SK-N-DZ (cell line): Measurements from ENCODE around the gene LYZL2.
A peak's percentile ranks its signal among the peaks of the same experiment; 100 is the strongest.
"Not testable (repeated sequence)": the region's sequence is repeated elsewhere in the genome, so short reads cannot be mapped to it uniquely, and the experiment has no call there.

ENCODE experiments used
- DNase-seq: peaks from one replicate; pipeline ENCODE4 v3.0.0-alpha.2; 2015; ENCODE audit warnings: low spot score

Gene LYZL2

DNA sequence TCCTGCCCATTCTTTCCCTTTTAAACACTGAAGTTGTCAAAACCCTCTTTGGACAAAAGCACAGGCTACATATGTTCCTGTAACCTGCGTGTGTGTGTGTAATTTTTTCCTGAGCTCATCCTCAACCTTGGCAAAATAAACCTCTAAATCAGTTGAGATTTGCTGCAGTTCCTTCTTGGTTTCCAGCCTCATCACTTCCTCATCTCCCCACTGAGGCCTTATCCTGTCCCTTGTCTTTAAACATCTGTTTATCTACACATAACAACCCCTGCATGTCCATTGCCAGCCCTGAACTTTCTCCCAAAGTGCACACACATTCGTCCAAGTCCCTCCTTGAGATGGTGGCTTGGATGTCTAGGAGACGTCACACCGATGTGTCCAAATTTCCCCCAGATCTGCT lies 35.5 kb downstream of the LYZL2 start:
- DNase-seq: no peak

GRCh38 chr10:30592770-30593169 lies 36.8 kb downstream of the LYZL2 start:
- DNase-seq: not testable (repeated sequence)

DNA sequence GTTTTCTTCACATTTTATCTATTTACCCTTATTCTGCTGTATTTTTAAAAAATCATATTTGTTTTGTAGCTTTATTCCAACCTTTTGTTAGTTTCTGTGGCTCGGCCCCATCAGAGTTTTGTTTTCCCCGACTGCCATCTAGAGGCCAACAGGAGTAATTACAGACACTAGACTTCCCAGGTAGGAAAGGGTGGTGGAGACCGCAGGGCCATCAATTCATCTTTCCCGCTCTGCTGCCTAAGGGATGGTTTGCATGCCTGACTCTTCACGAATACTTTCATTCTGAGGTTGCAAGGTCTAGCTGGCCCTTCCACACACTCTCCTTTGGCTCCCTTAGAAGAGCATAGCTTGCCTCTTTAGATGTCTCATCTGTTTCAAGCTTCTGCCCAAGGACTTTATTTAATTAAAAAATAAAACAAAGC lies 38.3 kb downstream of the LYZL2 start:
- peak; percentile 34 for DNase-seq

DNA sequence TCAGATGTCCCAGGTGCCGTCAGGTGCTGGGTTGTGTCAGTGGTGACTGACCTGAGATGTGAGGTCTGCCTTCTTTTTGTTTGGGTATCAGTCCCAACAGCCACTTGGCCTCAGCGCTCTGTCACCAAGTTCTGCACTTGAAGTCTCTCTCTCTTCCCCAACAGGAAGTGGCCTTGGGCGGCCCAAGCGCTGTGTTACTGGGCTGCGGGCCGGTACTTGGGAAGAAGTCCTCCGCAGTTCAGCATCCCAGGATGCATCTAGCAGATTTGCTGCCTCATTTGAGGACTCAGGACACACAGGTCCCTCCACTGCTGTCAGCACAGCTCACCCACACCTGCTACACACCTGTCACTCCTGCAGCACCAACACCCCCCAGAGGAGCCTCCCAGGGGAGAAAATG lies 40.1 kb downstream of the LYZL2 start:
- no peak for DNase-seq

GRCh38 chr10:30587522-30588031 lies 42.0 kb downstream of the LYZL2 start:
- DNase-seq: no peak

GRCh38 chr10:30586828-30587227 lies 42.7 kb downstream of the LYZL2 start:
- DNase-seq: no peak

- DNase-seq: no peak
Observed at GRCh38 chr10:30583778-30584415, 45.7 kb downstream of the LYZL2 start.

- no peak for DNase-seq
Observed at GRCh38 chr10:30581779-30582380, 47.7 kb downstream of the LYZL2 start.

DNA sequence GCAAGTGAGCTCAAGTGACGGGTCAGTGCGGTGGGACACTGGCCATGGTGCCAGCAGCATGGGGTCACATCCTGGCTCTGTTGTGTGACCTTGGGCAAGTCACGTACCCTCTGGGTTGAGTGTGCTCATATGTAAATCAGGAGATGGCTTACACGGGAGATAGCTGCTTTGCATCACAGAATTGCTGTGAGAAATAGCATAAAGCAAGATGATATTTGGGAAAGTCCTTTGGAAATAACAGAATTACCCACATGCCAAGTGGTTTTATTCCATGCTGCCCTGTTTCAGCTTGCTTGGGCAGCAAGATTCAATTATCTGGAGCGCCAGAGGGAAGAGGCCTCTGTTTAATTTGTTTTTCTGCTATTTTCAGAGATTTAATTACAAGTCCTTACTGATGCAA lies 48.9 kb downstream of the LYZL2 start:
- DNase-seq: peak; percentile 9

DNA sequence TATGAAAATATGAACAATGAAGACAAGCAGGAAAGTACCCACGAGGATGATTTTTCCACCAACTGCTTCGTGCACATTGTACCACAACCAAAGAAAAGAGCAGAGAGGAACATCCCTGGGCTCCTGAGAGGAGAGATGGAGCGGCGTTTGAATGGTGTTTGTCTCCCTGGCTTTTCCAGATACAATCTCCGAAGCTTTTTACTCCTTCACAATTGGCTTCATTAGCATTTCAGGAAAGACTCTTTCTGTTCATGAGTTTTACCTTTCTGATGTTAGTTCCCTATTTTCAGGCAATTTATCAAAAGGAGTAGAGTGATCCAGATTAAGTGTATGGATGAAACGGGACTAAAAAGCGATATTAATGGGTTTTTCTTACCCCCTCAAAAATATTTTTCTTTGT lies 49.3 kb downstream of the LYZL2 start:
- no peak for DNase-seq

GRCh38 chr10:30579574-30579973 lies 50.0 kb downstream of the LYZL2 start:
- no peak for DNase-seq

DNA sequence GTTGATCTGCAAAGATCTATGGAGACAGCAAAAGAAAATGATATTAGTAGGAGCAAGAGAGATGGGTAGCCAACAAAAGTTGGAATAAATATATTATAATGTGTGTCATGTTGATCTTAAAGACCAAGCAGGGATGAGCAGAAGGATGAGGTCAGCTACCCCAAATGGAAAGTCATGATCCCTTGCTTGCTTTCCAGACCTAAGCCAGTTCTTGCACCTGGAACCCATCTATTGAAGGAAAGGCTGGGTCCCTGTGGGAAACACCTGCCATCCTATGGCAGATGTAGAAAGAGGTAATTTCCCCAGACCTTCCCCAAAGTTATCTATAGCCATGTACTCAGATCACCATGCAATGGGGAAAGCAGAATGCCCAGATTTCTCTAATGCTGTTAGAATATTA lies 52.5 kb downstream of the LYZL2 start:
- DNase-seq: no peak

GRCh38 chr10:30576641-30577040 lies 52.9 kb downstream of the LYZL2 start:
- DNase-seq: no peak

GRCh38 chr10:30574432-30574796 lies 55.1 kb downstream of the LYZL2 start:
- no peak for DNase-seq

DNA sequence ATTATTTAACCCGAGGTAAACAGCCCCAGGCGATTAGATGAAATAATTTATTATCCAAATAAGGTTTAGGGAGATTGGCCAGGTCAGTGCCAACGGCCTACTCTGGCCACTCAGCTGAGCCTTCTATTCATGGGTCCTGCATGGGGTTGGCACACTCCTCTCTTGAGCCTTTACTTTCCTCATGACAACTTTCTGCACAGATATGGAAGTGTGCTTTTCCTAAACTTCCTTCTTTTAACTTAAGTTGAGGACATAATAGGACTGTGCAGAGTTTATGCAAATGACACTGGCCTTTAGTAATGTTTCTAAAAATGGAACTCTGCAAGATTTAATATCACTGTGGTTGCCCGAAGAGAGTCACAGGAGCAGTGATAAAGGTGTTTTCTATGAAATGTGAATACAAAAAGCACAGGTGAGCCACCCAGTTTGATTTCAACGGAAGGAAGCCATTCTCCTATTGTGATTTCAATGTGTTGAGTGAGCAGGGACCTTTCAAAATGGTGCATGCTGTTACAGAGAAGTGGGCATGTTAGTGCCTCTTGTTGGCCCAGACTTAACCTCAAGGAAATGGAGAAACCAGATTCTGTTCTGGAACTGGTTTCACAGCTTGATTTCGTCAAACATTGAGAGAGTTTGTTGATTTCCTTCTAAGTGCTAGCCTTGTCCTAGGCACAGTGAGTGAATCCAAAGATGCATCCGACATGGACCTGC lies 55.7 kb downstream of the LYZL2 start:
- DNase-seq: no peak

DNA sequence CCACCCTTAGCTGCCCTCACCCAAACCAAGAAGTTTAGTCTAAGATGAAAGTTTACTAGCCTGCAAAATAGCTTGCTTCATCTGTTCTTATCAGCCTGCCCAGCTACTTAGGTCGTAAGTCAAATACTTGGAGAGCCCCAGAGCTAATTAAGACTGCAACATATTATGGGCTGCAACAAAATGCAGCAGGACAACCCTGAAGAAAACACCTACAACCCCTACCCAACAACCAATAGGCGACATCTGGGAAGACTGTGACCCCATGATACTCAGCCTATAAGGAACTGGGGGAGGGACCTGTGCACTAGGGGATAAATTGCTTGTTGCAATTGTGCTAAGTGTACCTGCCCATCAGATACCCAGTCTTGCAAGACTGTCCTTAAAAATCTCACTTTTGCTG lies 64.1 kb downstream of the LYZL2 start:
- DNase-seq: no peak

DNA sequence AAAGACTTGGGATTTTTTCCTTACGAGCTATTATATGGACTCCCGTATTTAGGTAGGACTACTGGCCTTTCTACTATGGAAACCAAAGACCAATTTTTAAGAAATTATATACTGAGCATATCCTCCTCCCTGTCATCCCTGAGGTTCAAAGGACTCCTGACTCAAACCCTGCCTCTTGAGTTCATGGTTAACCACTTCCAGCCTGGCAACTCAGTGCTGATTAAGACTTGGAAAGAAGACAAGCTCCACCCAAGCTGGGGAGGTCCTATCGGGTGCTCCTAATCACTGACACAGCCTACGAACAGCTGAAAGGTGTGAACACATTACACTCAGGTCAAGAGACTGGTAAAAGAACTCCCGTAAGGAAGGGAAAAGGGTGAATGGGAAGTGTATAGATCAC lies 66.8 kb downstream of the LYZL2 start:
- DNase-seq: no peak
